ENCODE measurements around the gene GSDME. TPM values are rescaled to one million over a fixed set of nuclear protein-coding genes. Genes with fewer than 3 reads are reported as not detected.

Gene GSDME
- total and polyA plus RNA-seq, 12 donors, result 2.6 to 70.6 (median 6.3) TPM

GRCh38 chr7:24725554-24726241 is 31.6 kb downstream of the GSDME start:
- TF ChIP-seq POLR2A (IDR thresholded peaks at IDR 0.05) (no peak), CTCF (IDR thresholded peaks at IDR 0.05) (no peak)
- no peaks in the 10 kb centered on the region for H3K4me1 ChIP-seq (replicated peaks in 1 of 2)
- H3K9me3 ChIP-seq (replicated peaks in 1 of 3), result no peaks in the 10 kb centered on the region
- no peaks in the 10 kb centered on the region for H3K36me3 ChIP-seq (replicated peaks in 1 of 2)
- WGBS, 4 donors, result 89 to 93% (median 92%) methylated on average over 14 of the region's 14 CpGs
- intact Hi-C loops (cut with DNase I), result no loop called here
- no peak overlapping the region for H3K4me3 ChIP-seq
- no peaks in the 10 kb centered on the region for H3K27me3 ChIP-seq
- no peak overlapping the region for H3K27ac ChIP-seq
- DNase-seq, result peak in 2 of 7 donors; percentile 4 to 6

- intact Hi-C loops (cut with DNase I), result no loop called here
- 88 to 96% (median 92%) methylated on average over 13 of the region's 13 CpGs for WGBS, 4 donors
Observed at GRCh38 chr7:24724451-24725190, 32.6 kb downstream of the GSDME start.

GRCh38 chr7:24723178-24723530 is 34.1 kb downstream of the GSDME start:
- peak in 1 of 6 experiments; percentile 21 for TF ChIP-seq CTCF (IDR thresholded peaks at IDR 0.05)
- no peak for TF ChIP-seq POLR2A (IDR thresholded peaks at IDR 0.05)
- WGBS, 4 donors, result 68 to 83% (median 78%) methylated on average over 4 to 5 of the region's 5 CpGs
- H3K4me1 ChIP-seq (replicated peaks in 1 of 2), result no peaks in the 10 kb centered on the region
- H3K4me3 ChIP-seq, result no peak overlapping the region
- H3K36me3 ChIP-seq (replicated peaks in 1 of 2), result no peaks in the 10 kb centered on the region
- H3K9me3 ChIP-seq (replicated peaks in 1 of 3), result no peaks in the 10 kb centered on the region
- no peak overlapping the region for H3K27ac ChIP-seq
- no peak for DNase-seq
- no peaks in the 10 kb centered on the region for H3K27me3 ChIP-seq
- intact Hi-C loops (cut with DNase I), result no loop called here

More at GRCh38 chr7:24724451-24725190, 32.6 kb downstream of the GSDME start:
- H3K27me3 ChIP-seq, result no peaks in the 10 kb centered on the region
- DNase-seq, result peak in 2 of 7 donors; percentile 6 to 42
- TF ChIP-seq CTCF (IDR thresholded peaks at IDR 0.05) (no peak), POLR2A (IDR thresholded peaks at IDR 0.05) (no peak)
- no peaks in the 10 kb centered on the region for H3K4me1 ChIP-seq (replicated peaks in 1 of 2)
- H3K36me3 ChIP-seq (replicated peaks in 1 of 2), result no peaks in the 10 kb centered on the region
- H3K27ac ChIP-seq, result no peak overlapping the region
- H3K4me3 ChIP-seq, result no peak overlapping the region
- no peaks in the 10 kb centered on the region for H3K9me3 ChIP-seq (replicated peaks in 1 of 3)

GRCh38 chr7:24722386-24723177 is 34.7 kb downstream of the GSDME start:
- DNase-seq, result peak in 2 of 7 donors; percentile 9 to 52
- Histone ChIP-seq H3K27me3 (no peaks in the 10 kb centered on the region), H3K36me3 (replicated peaks in 1 of 2) (no peaks in the 10 kb centered on the region), H3K27ac (no peak overlapping the region), H3K9me3 (replicated peaks in 1 of 3) (no peaks in the 10 kb centered on the region), H3K4me3 (no peak overlapping the region), H3K4me1 (replicated peaks in 1 of 2) (no peaks in the 10 kb centered on the region)
- 78 to 88% (median 84%) methylated on average over 19 of the region's 19 CpGs for WGBS, 4 donors
- intact Hi-C loops (cut with DNase I), result no loop called here
- no peak for TF ChIP-seq POLR2A (IDR thresholded peaks at IDR 0.05)
- peak in 3 of 6 experiments; percentile 8 to 32 (median 11) for TF ChIP-seq CTCF (IDR thresholded peaks at IDR 0.05)
